ENCODE measurements around the gene UBE2E2. TPM values are rescaled to one million over a fixed set of nuclear protein-coding genes. Genes with fewer than 3 reads are reported as not detected.

The UBE2E2 gene
- total RNA-seq, 1 experiment from 2014 or later: 64.3 TPM

GRCh38 chr3:23359116-23359515 is 156.0 kb downstream of the UBE2E2 start:
- Mint-ChIP-seq H3K4me1 (ENCODE audit: insufficient read depth, unreplicated experiment) (no peaks in the 10 kb centered on the region), H3K36me3 (ENCODE audit: insufficient read depth, unreplicated experiment) (no peaks in the 10 kb centered on the region), H3K27me3 (ENCODE audit: insufficient read depth, unreplicated experiment) (no peaks in the 10 kb centered on the region), H3K27ac (ENCODE audit: low read depth, unreplicated experiment) (no peak overlapping the region), H3K4me3 (ENCODE audit: unreplicated experiment) (no peak overlapping the region), H3K9me3 (ENCODE audit: unreplicated experiment) (no peaks in the 10 kb centered on the region)
- DNase-seq (ENCODE audit: unreplicated experiment): no peak
- intact Hi-C loops (cut with micrococcal nuclease): no loop called here
- CTCF ChIA-PET: interaction anchor here (0.8 to 1.2 kb wide), 2 partner anchors 22 to 174 kb away, joined by 3 to 4 read pairs; no protein-coding TSS in a partner anchor
- POLR2A ChIA-PET: no interaction called here
- TF ChIP-seq CTCF (IDR thresholded peaks at IDR 0.05; ENCODE audit: unreplicated experiment): no peak
- no TSS peak for BruUV-seq (replicated peaks)

- no peaks in the 10 kb centered on the region for H3K9me3 Mint-ChIP-seq (ENCODE audit: unreplicated experiment)
- H3K36me3 Mint-ChIP-seq (ENCODE audit: insufficient read depth, unreplicated experiment): no peaks in the 10 kb centered on the region
- no peak for TF ChIP-seq CTCF (IDR thresholded peaks at IDR 0.05; ENCODE audit: unreplicated experiment)
- H3K4me1 Mint-ChIP-seq (ENCODE audit: insufficient read depth, unreplicated experiment): no peaks in the 10 kb centered on the region
- no peak overlapping the region for H3K27ac Mint-ChIP-seq (ENCODE audit: low read depth, unreplicated experiment)
- no peaks in the 10 kb centered on the region for H3K27me3 Mint-ChIP-seq (ENCODE audit: insufficient read depth, unreplicated experiment)
- ChIA-PET POLR2A (no interaction called here), CTCF (interaction anchor here (0.6 kb wide), 1 partner anchor 435 kb away, joined by 3 read pairs; no protein-coding TSS in a partner anchor)
- intact Hi-C loops (cut with micrococcal nuclease): no loop called here
- BruUV-seq (replicated peaks): no TSS peak
- H3K4me3 Mint-ChIP-seq (ENCODE audit: unreplicated experiment): no peak overlapping the region
- no peak for DNase-seq (ENCODE audit: unreplicated experiment)
Measured at GRCh38 chr3:23365066-23365465, 161.9 kb downstream of the UBE2E2 start.

- ChIA-PET POLR2A (no interaction called here), CTCF (interaction anchor here (1.1 kb wide), 1 partner anchor 11 kb away, joined by 3 read pairs; no protein-coding TSS in a partner anchor)
- Mint-ChIP-seq H3K27me3 (ENCODE audit: insufficient read depth, unreplicated experiment) (no peaks in the 10 kb centered on the region), H3K27ac (ENCODE audit: low read depth, unreplicated experiment) (no peak overlapping the region), H3K4me1 (ENCODE audit: insufficient read depth, unreplicated experiment) (peaks cover 6% of the 10 kb centered on the region), H3K4me3 (ENCODE audit: unreplicated experiment) (no peak overlapping the region), H3K9me3 (ENCODE audit: unreplicated experiment) (no peaks in the 10 kb centered on the region), H3K36me3 (ENCODE audit: insufficient read depth, unreplicated experiment) (no peaks in the 10 kb centered on the region)
- intact Hi-C loops (cut with micrococcal nuclease): no loop called here
- TF ChIP-seq CTCF (IDR thresholded peaks at IDR 0.05; ENCODE audit: unreplicated experiment): no peak
- DNase-seq (ENCODE audit: unreplicated experiment): no peak
- BruUV-seq (replicated peaks): no TSS peak
Measured at GRCh38 chr3:23368731-23369130, 165.6 kb downstream of the UBE2E2 start.

GRCh38 chr3:23372285-23372684 is 169.2 kb downstream of the UBE2E2 start:
- no peak for DNase-seq (ENCODE audit: unreplicated experiment)
- no TSS peak for BruUV-seq (replicated peaks)
- Mint-ChIP-seq H3K4me3 (ENCODE audit: unreplicated experiment) (no peak overlapping the region), H3K4me1 (ENCODE audit: insufficient read depth, unreplicated experiment) (peaks cover 6% of the 10 kb centered on the region), H3K27me3 (ENCODE audit: insufficient read depth, unreplicated experiment) (no peaks in the 10 kb centered on the region), H3K9me3 (ENCODE audit: unreplicated experiment) (no peaks in the 10 kb centered on the region), H3K27ac (ENCODE audit: low read depth, unreplicated experiment) (no peak overlapping the region), H3K36me3 (ENCODE audit: insufficient read depth, unreplicated experiment) (no peaks in the 10 kb centered on the region)
- intact Hi-C loops (cut with micrococcal nuclease): no loop called here
- TF ChIP-seq CTCF (IDR thresholded peaks at IDR 0.05; ENCODE audit: unreplicated experiment): no peak
- CTCF ChIA-PET: no interaction called here
- POLR2A ChIA-PET: no interaction called here

Data from MCF 10A (cell line).